Muscle layer of duodenum (tissue), 2 donors: ENCODE results near the gene LDB2.

Source experiments
- H3K27ac ChIP-seq: one replicate; pipeline ENCODE4 v1.7.0; 2013; ENCODE audit warnings: mild to moderate bottlenecking, low read length
- H3K27me3 ChIP-seq: one replicate; pipeline ENCODE4 v1.7.0; 2013; ENCODE audit warnings: low read depth, mild to moderate bottlenecking, control low read depth, low read length
- H3K36me3 ChIP-seq, 2 donors: one replicate each; pipeline ENCODE4 v1.7.0; 2013; ENCODE audit warnings: low read length in 2 of 2, control low read depth in 1 of 2, mild to moderate bottlenecking in 1 of 2; ENCODE audit not compliant: insufficient read depth in 2 of 2, control insufficient read depth in 1 of 2
- H3K4me1 ChIP-seq, 2 donors: one replicate each; pipeline ENCODE4 v1.7.0; 2013; ENCODE audit warnings: low read length in 2 of 2, mild to moderate bottlenecking in 2 of 2, control low read depth in 1 of 2, moderate library complexity in 1 of 2; ENCODE audit not compliant: insufficient read depth in 2 of 2, control insufficient read depth in 1 of 2
- H3K4me3 ChIP-seq, 2 donors: one replicate each; pipeline ENCODE4 v1.7.0; 2013; ENCODE audit warnings: low read length in 2 of 2, low read depth in 1 of 2, mild to moderate bottlenecking in 1 of 2
- H3K9me3 ChIP-seq, 2 donors: one replicate each; pipeline ENCODE4 v1.7.0; 2013; ENCODE audit warnings: low read length in 2 of 2, control low read depth in 1 of 2, mild to moderate bottlenecking in 1 of 2; ENCODE audit not compliant: control insufficient read depth in 1 of 2
- donor health status: healthy.

The LDB2 gene

GRCh38 chr4:16765546-16765945, 132.9 kb downstream of the LDB2 start:
- Histone ChIP-seq H3K27me3 (no peaks in the 10 kb centered on the region), H3K9me3 (no peaks in the 10 kb centered on the region), H3K27ac (no peak overlapping the region), H3K4me1 (no peaks in the 10 kb centered on the region), H3K36me3 (no peaks in the 10 kb centered on the region), H3K4me3 (no peak overlapping the region)

GRCh38 chr4:16764622-16765021, 133.8 kb downstream of the LDB2 start:
- no peaks in the 10 kb centered on the region for H3K9me3 ChIP-seq
- H3K4me1 ChIP-seq: no peaks in the 10 kb centered on the region
- no peaks in the 10 kb centered on the region for H3K36me3 ChIP-seq
- no peak overlapping the region for H3K4me3 ChIP-seq
- H3K27me3 ChIP-seq: no peaks in the 10 kb centered on the region
- no peak overlapping the region for H3K27ac ChIP-seq

DNA sequence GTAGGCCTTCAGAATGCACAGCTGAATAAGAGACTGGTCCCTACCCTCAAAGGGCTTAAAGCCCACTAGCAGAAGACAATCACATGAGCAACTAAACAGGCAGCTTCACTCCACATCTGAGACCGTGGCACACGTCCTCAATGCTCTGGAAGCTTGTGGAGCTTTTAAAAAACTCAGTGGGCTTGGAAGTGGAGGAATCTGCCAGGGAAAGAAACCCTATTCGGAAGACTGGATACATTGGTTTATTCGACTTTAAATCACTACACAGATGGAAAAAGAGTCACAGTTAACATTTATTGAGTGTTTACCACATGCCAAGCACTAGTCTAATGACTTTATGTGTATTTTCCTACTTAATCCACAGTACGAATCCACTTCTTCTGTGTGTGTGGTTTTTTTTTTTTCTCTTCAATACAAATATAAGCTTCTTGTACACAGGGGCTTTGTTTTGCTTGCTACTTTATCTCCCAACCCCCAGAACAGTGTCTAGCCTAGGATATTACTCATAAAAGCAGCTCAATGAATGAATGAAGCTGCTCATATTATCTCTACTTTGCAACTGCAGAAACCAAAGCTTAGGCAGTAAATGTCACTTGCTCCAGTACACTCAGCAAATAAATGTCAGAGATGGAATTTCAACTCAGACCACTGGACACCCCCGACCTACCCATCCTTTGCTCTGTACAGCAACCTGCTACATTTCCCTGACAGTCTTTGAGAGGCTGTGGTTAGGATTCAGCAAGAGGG, 137.7 kb downstream of the LDB2 start:
- no peaks in the 10 kb centered on the region for H3K9me3 ChIP-seq
- no peak overlapping the region for H3K27ac ChIP-seq
- no peaks in the 10 kb centered on the region for H3K27me3 ChIP-seq
- H3K4me1 ChIP-seq: no peaks in the 10 kb centered on the region
- H3K4me3 ChIP-seq: no peak overlapping the region
- no peaks in the 10 kb centered on the region for H3K36me3 ChIP-seq

DNA sequence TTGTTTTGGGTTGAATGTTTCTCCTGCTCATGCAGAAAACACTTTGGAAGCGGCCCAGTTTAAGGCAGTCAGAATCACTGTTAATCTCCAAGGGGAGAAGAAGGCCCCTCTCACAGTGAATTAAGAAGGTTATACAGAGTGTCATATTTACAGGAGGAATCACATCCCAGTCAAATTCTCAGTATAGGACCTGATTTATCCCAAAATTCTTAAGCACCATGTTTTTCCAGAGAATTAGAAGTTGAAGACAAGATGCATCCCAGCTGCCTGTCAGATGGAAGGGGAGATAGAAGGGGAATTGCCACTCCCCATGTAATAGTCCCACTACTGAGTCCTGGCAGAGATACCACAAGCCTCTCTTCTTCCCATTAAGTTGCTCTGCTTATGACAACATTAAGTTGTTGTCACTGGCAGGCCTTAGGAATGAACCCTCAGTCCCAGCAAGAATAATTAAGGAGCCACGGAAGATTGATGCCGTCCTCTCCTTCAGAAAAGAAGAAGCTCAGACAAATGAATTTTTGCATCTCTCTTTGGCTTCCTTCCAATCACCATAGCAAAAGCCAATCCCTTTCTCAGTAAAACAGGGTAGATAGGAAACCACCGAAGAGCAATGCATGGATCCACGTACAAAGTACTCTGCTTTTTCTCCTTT, 138.4 kb downstream of the LDB2 start:
- Histone ChIP-seq H3K27ac (no peak overlapping the region), H3K9me3 (no peaks in the 10 kb centered on the region), H3K4me3 (no peak overlapping the region), H3K36me3 (no peaks in the 10 kb centered on the region), H3K27me3 (no peaks in the 10 kb centered on the region), H3K4me1 (no peaks in the 10 kb centered on the region)

- Histone ChIP-seq H3K4me1 (no peaks in the 10 kb centered on the region), H3K27me3 (no peaks in the 10 kb centered on the region), H3K4me3 (no peak overlapping the region), H3K9me3 (no peaks in the 10 kb centered on the region), H3K36me3 (no peaks in the 10 kb centered on the region), H3K27ac (no peak overlapping the region)
Observed at GRCh38 chr4:16758816-16759215, 139.6 kb downstream of the LDB2 start.

GRCh38 chr4:16758255-16758654, 140.2 kb downstream of the LDB2 start:
- Histone ChIP-seq H3K27ac (no peak overlapping the region), H3K4me3 (no peak overlapping the region), H3K4me1 (no peaks in the 10 kb centered on the region), H3K27me3 (no peaks in the 10 kb centered on the region), H3K9me3 (no peaks in the 10 kb centered on the region), H3K36me3 (no peaks in the 10 kb centered on the region)

GRCh38 chr4:16757080-16757521, 141.3 kb downstream of the LDB2 start:
- Histone ChIP-seq H3K27ac (no peak overlapping the region), H3K4me3 (no peak overlapping the region), H3K4me1 (no peaks in the 10 kb centered on the region)

GRCh38 chr4:16754104-16754503, 144.3 kb downstream of the LDB2 start:
- Histone ChIP-seq H3K27ac (no peak overlapping the region), H3K36me3 (no peaks in the 10 kb centered on the region), H3K4me1 (no peaks in the 10 kb centered on the region), H3K9me3 (no peaks in the 10 kb centered on the region), H3K4me3 (no peak overlapping the region), H3K27me3 (no peaks in the 10 kb centered on the region)

More at GRCh38 chr4:16757080-16757521, 141.3 kb downstream of the LDB2 start:
- H3K36me3 ChIP-seq: no peaks in the 10 kb centered on the region
- no peaks in the 10 kb centered on the region for H3K27me3 ChIP-seq
- H3K9me3 ChIP-seq: no peaks in the 10 kb centered on the region

GRCh38 chr4:16752150-16752549, 146.3 kb downstream of the LDB2 start:
- Histone ChIP-seq H3K4me3 (no peak overlapping the region), H3K4me1 (no peaks in the 10 kb centered on the region), H3K36me3 (no peaks in the 10 kb centered on the region), H3K27ac (no peak overlapping the region), H3K27me3 (no peaks in the 10 kb centered on the region), H3K9me3 (no peaks in the 10 kb centered on the region)

DNA sequence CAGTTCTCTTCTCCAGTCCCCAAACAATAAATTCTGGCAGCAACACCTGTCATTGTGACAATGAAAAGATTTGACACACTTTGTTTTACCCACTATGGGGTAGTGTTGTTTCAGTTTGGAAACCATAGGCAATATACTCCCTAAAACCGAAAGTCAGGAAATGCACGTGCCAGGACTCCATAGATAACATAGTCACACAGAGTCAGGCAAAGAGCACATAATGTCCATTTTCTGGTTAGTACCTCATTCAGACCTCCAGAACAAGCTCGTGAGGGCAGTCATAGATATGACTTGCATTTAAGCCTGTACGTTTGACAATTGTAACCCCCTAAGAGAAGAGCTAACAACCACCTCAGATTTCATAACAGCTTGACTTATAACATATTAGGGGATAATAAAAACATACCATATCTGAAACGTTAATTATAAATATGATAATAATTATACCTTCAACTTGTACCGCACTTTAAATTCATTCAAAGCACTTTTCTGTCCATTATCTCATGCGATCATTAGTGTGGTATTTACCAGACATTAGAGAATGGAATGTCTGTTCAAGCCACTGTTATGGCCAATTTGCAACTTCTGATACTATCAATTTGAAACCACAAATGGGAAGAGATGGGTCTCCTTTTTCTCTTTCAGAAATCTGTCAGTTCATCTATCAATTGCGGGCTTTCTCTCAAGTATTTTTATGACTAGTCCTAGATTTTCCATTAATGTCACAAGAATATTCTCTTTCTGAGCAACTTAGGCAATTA, 147.4 kb downstream of the LDB2 start:
- H3K27ac ChIP-seq: no peak overlapping the region
- H3K4me3 ChIP-seq: no peak overlapping the region
- no peaks in the 10 kb centered on the region for H3K4me1 ChIP-seq
- H3K36me3 ChIP-seq: no peaks in the 10 kb centered on the region
- H3K9me3 ChIP-seq: no peaks in the 10 kb centered on the region
- H3K27me3 ChIP-seq: no peaks in the 10 kb centered on the region

- Histone ChIP-seq H3K9me3 (no peaks in the 10 kb centered on the region), H3K4me1 (no peaks in the 10 kb centered on the region), H3K27me3 (no peaks in the 10 kb centered on the region), H3K27ac (no peak overlapping the region), H3K36me3 (no peaks in the 10 kb centered on the region), H3K4me3 (no peak overlapping the region)
Observed at GRCh38 chr4:16750216-16750615, 148.2 kb downstream of the LDB2 start.
